Hepatocyte (in vitro differentiated cells): ENCODE results near the gene BNIP5. TPM values are rescaled to one million over a fixed set of nuclear protein-coding genes. Genes with fewer than 3 reads are reported as not detected.

Experiments used
- DNase-seq: peaks from one replicate; pipeline ENCODE4 v3.0.0-alpha.2; 2016; ENCODE audit warnings: low spot score
- H2AFZ ChIP-seq: fragments of 200-600 bp; sonication (generic); 2 replicates; pipeline ENCODE4 v1.6.0; 2016; ENCODE audit warnings: antibody characterized with exemption, mild to moderate bottlenecking
- H3K27ac ChIP-seq: fragments of 200-600 bp; sonication (generic); 2 replicates; pipeline ENCODE4 v1.5.1; 2016; ENCODE audit warnings: mild to moderate bottlenecking
- H3K27me3 ChIP-seq: fragments of 200-600 bp; sonication (generic); 2 replicates; pipeline ENCODE4 v1.6.1; 2016
- H3K36me3 ChIP-seq: fragments of 200-600 bp; sonication (generic); replicated peaks from 2 replicates; pipeline ENCODE4 v1.5.1; 2016; ENCODE audit warnings: low read depth; ENCODE audit not compliant: insufficient read depth
- H3K4me1 ChIP-seq: fragments of 200-600 bp; sonication (generic); 2 replicates; pipeline ENCODE4 v1.5.1; 2016; ENCODE audit warnings: mild to moderate bottlenecking, moderate library complexity; ENCODE audit not compliant: insufficient read depth
- H3K4me2 ChIP-seq: fragments of 200-600 bp; sonication (generic); 2 replicates; pipeline ENCODE4 v1.6.0; 2016
- H3K4me3 ChIP-seq: fragments of 200-600 bp; sonication (generic); 2 replicates; pipeline ENCODE4 v1.5.1; 2016; ENCODE audit warnings: mild to moderate bottlenecking
- H3K79me2 ChIP-seq: fragments of 200-600 bp; sonication (generic); 2 replicates; pipeline ENCODE4 v1.6.0; 2017; ENCODE audit warnings: mild to moderate bottlenecking
- H3K9me2 ChIP-seq: fragments of 200-600 bp; sonication (generic); replicated peaks from 2 replicates; pipeline ENCODE4 v1.6.0; 2017; ENCODE audit warnings: mild to moderate bottlenecking; ENCODE audit not compliant: insufficient read depth
- H3K9me3 ChIP-seq: fragments of 200-600 bp; sonication (generic); 2 replicates; pipeline ENCODE4 v1.5.1; 2016; ENCODE audit warnings: low read depth, mild to moderate bottlenecking
- H4K20me1 ChIP-seq: fragments of 200-600 bp; sonication (generic); 2 replicates; pipeline ENCODE4 v1.6.0; 2016; ENCODE audit warnings: mild to moderate bottlenecking; ENCODE audit not compliant: insufficient read depth, poor library complexity, severe bottlenecking
- CTCF ChIP-seq: fragments of 200-600 bp; sonication (generic); IDR thresholded peaks from 2 replicates; pipeline ENCODE4 v1.5.1; 2016; ENCODE audit warnings: antibody characterized with exemption, mild to moderate bottlenecking; ENCODE audit not compliant: poor library complexity
- EZH2 ChIP-seq: fragments of 200-600 bp; sonication (generic); IDR thresholded peaks from 2 replicates; pipeline ENCODE4 v1.6.1; 2016; ENCODE audit warnings: antibody characterized with exemption, mild to moderate bottlenecking, borderline replicate concordance
- EZH2phosphoT487 ChIP-seq: fragments of 200-600 bp; sonication (generic); IDR thresholded peaks from one replicate; pipeline ENCODE4 v1.6.1; 2018; ENCODE audit warnings: antibody characterized with exemption, mild to moderate bottlenecking, low read depth, moderate library complexity; ENCODE audit not compliant: unreplicated experiment, severe bottlenecking
- WGBS: methylation state at CpG from one replicate; pipeline ENCODE4 v1.1.6; 2016; ENCODE audit warnings: low lambda C conversion rate; ENCODE audit errors: missing lambda C conversion rate; 5-methylcytosine and 5-hydroxymethylcytosine counted together
- polyA plus RNA-seq: library from polyadenylated mRNA; unstranded; fragments of >200 nt; fragmentation: Nextera tagmentation; extraction: Ambion mirVana; gene quantifications from 2 replicates; pipeline ENCODE4 v1.2.1, GENCODE V29; 2016
- total RNA-seq: library from RNA; depleted of rRNA; stranded (reverse); fragments of >200 nt; gene quantifications from 2 replicates; pipeline ENCODE4 v1.2.3, GENCODE V29; 2014

BNIP5 gene
- total and polyA plus RNA-seq, 2 experiments from 2014 or later = 28.1 to 29.1 TPM

- 73% methylated on average over 2 of the region's 2 CpGs for WGBS
- H4K20me1 ChIP-seq = no peaks in the 10 kb centered on the region
- no peak overlapping the region for H2AFZ ChIP-seq
- H3K9me3 ChIP-seq = no peaks in the 10 kb centered on the region
- H3K4me3 ChIP-seq = no peak overlapping the region
- no peaks in the 10 kb centered on the region for H3K4me1 ChIP-seq
- H3K9me2 ChIP-seq = no peaks in the 10 kb centered on the region
- TF ChIP-seq EZH2 = no peak
- no peaks in the 10 kb centered on the region for H3K27me3 ChIP-seq
- DNase-seq = no peak
- H3K79me2 ChIP-seq = no peaks in the 10 kb centered on the region
- H3K36me3 ChIP-seq = no peaks in the 10 kb centered on the region
- H3K4me2 ChIP-seq = no peak overlapping the region
- H3K27ac ChIP-seq = no peak overlapping the region
These were observed 58.7 kb downstream of the BNIP5 start for GRCh38 chr6:36277946-36278470.

DNA sequence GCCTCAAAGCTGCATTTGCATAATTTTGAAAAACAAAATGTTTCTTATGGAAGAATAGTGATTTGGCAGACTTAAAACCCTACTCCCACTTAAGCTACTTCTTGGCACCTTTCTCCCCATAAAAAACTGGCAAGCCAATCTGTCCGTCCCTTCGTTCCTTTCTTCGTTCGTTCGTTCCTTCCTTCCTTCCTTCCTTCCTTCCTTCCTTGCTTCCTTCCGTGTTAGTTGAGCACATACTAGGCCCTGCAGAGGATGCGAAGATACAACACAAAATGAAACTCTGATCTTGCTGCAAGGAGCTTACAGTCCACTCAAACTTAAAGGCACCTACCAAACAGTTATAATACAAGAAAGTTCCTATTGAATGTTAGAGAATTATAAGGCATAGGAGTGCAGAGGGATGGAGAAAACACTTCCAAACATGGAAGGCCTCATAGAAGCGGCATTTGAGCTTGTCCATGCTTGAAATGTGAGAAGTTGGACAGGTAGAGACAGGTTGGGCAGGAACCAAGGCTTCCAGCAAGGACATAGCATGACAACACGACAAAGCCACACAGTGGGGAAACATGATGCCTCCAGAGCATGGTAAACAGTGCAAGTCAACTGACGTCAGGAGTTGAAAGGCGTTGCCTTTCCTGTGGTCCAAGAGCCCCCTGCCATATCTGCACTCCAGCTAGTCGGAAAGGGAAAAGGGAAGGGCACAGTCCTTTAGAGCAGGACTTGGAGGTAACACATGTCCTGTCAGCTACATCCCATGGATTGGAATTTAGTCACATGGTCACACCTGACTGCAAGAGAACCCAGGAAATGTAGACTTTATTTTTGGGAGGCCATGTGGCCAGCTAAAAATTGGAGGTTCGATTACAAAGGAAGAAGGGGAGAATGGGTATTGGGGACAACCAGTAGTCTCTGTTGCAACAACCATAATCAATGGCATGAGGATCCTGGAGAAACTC lies 59.8 kb downstream of the BNIP5 start:
- no peak overlapping the region for H2AFZ ChIP-seq
- no peak overlapping the region for H3K4me3 ChIP-seq
- no peak for DNase-seq
- H4K20me1 ChIP-seq = no peaks in the 10 kb centered on the region
- H3K9me2 ChIP-seq = no peaks in the 10 kb centered on the region
- no peaks in the 10 kb centered on the region for H3K36me3 ChIP-seq
- TF ChIP-seq EZH2phosphoT487 (no peak), CTCF (no peak), EZH2 (no peak)
- WGBS = 87% methylated on average over 13 of the region's 13 CpGs
- H3K4me1 ChIP-seq = no peaks in the 10 kb centered on the region
- H3K4me2 ChIP-seq = no peak overlapping the region
- H3K79me2 ChIP-seq = no peaks in the 10 kb centered on the region
- no peaks in the 10 kb centered on the region for H3K27me3 ChIP-seq
- H3K9me3 ChIP-seq = no peaks in the 10 kb centered on the region
- H3K27ac ChIP-seq = no peak overlapping the region

GRCh38 chr6:36273802-36274514 lies 62.7 kb downstream of the BNIP5 start:
- Histone ChIP-seq H3K27me3 (no peaks in the 10 kb centered on the region), H3K27ac (no peak overlapping the region), H3K4me1 (no peaks in the 10 kb centered on the region), H3K9me2 (no peaks in the 10 kb centered on the region), H3K4me3 (no peak overlapping the region), H3K36me3 (no peaks in the 10 kb centered on the region), H3K4me2 (no peak overlapping the region), H2AFZ (no peak overlapping the region), H3K9me3 (no peaks in the 10 kb centered on the region), H3K79me2 (no peaks in the 10 kb centered on the region), H4K20me1 (no peaks in the 10 kb centered on the region)
- TF ChIP-seq EZH2 (no peak), CTCF (no peak), EZH2phosphoT487 (no peak)
- WGBS = 80% methylated on average over 15 of the region's 15 CpGs
- DNase-seq = no peak

DNA sequence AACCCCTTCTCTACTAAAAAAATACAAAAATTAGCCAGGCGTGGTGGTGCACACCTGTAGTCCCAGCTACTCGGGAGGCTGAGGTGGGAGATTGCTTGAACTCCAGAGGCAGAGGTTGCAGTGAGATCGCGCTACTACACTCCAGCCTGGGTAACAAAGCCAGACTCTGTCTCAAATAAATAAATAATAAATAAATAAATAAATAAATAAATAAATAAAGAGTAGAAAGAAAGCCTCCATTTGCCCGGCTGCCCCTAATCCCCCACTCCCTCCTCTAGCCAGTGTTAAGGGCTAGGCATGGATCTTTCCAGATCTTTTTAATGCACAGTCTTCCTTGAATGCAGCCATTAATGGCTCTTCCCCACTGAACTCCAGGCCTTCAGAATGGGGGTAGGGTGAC lies 63.6 kb downstream of the BNIP5 start:
- no peak for DNase-seq
- H3K27me3 ChIP-seq = no peaks in the 10 kb centered on the region
- H3K4me3 ChIP-seq = no peak overlapping the region
- H3K36me3 ChIP-seq = no peaks in the 10 kb centered on the region
- no peaks in the 10 kb centered on the region for H3K4me1 ChIP-seq
- no peak overlapping the region for H3K4me2 ChIP-seq
- 93% methylated on average over 5 of the region's 5 CpGs for WGBS
- H3K79me2 ChIP-seq = no peaks in the 10 kb centered on the region
- H3K9me3 ChIP-seq = no peaks in the 10 kb centered on the region
- no peak overlapping the region for H2AFZ ChIP-seq
- TF ChIP-seq EZH2 (no peak), EZH2phosphoT487 (no peak), CTCF (no peak)
- H4K20me1 ChIP-seq = no peaks in the 10 kb centered on the region
- H3K9me2 ChIP-seq = no peaks in the 10 kb centered on the region
- no peak overlapping the region for H3K27ac ChIP-seq
